Caco-2 (cell line): ENCODE measurements around the gene FEZ2. TPM values are rescaled to one million over a fixed set of nuclear protein-coding genes. Genes with fewer than 3 reads are reported as not detected.

ENCODE experiments used
- BruUV-seq: library from RNA; stranded (reverse); fragments of 400-500 nt; replicated peaks from 2 replicates; lab custom pipeline; 2021; lab: Mats Ljungman, UMichigan
- CTCF ChIA-PET: fragments of 300-600 bp; sonication (Branson Sonifier 250); formaldehyde crosslinking; loops from one replicate; lab custom pipeline; 2022; ENCODE audit warnings: antibody characterized with exemption; lab: Charles Lee
- POLR2A ChIA-PET: fragments of 300-600 bp; sonication (Branson Sonifier 250); formaldehyde crosslinking; loops from one replicate; lab custom pipeline; 2022; ENCODE audit warnings: antibody characterized with exemption; lab: Charles Lee
- DNase-seq, 2 experiments: peaks; one replicate each; pipeline versions ENCODE4 v3.0.0 to v3.0.0-alpha.2; 2020 to 2022
- H3K27me3 ChIP-seq: replicated peaks from 2 replicates; pipeline ENCODE4 v1.6.0; 2011; ENCODE audit warnings: low read length; ENCODE audit not compliant: control insufficient read depth, insufficient read depth
- H3K36me3 ChIP-seq: 2 replicates; pipeline ENCODE4 v1.5.1; 2011; ENCODE audit warnings: low read length; ENCODE audit not compliant: control insufficient read depth, insufficient read depth
- H3K4me1 ChIP-seq: fragments of 250-450 bp; sonication (Bioruptor Pico); 2 replicates; pipeline ENCODE4 v1.5.1; 2020; ENCODE audit warnings: mild to moderate bottlenecking
- H3K4me3 ChIP-seq: 2 replicates; pipeline ENCODE4 v1.5.1; 2011; ENCODE audit warnings: low read depth, mild to moderate bottlenecking, control low read depth, low read length
- H3K9me3 ChIP-seq: fragments of 250-450 bp; sonication (Bioruptor Pico); 2 replicates; pipeline ENCODE4 v1.5.1; 2020; ENCODE audit warnings: mild to moderate bottlenecking, moderate library complexity
- H3K27ac Mint-ChIP-seq: one replicate; pipeline ENCODE4 v1.8.0; 2022; ENCODE audit warnings: mixed read lengths; ENCODE audit not compliant: unreplicated experiment
- H3K27me3 Mint-ChIP-seq: one replicate; pipeline ENCODE4 v1.8.0; 2022; ENCODE audit warnings: mixed read lengths; ENCODE audit not compliant: insufficient read depth, unreplicated experiment
- H3K36me3 Mint-ChIP-seq: one replicate; pipeline ENCODE4 v1.8.0; 2022; ENCODE audit warnings: mild to moderate bottlenecking, mixed read lengths; ENCODE audit not compliant: insufficient read depth, unreplicated experiment
- H3K4me1 Mint-ChIP-seq: one replicate; pipeline ENCODE4 v1.8.0; 2022; ENCODE audit warnings: low read depth, mixed read lengths; ENCODE audit not compliant: unreplicated experiment
- H3K4me3 Mint-ChIP-seq: one replicate; pipeline ENCODE4 v1.8.0; 2022; ENCODE audit warnings: mild to moderate bottlenecking, moderate library complexity, mixed read lengths; ENCODE audit not compliant: unreplicated experiment
- H3K9me3 Mint-ChIP-seq: one replicate; pipeline ENCODE4 v1.8.0; 2022; ENCODE audit warnings: mixed read lengths; ENCODE audit not compliant: unreplicated experiment
- CTCF ChIP-seq, 2 experiments: fragments of 200-600 bp in 1 of 2; IDR thresholded peaks; 1 replicate in 1 of 2; 2 replicates in 1 of 2; pipeline versions ENCODE4 v1.5.1 to v1.8.0; 2011 to 2022; ENCODE audit warnings: antibody characterized with exemption in 1 of 2, control low read depth in 1 of 2, inconsistent platforms in 1 of 2, low read depth in 1 of 2, low read length in 1 of 2, mild to moderate bottlenecking in 1 of 2, moderate library complexity in 1 of 2; ENCODE audit not compliant: insufficient read depth in 1 of 2, severe bottlenecking in 1 of 2, unreplicated experiment in 1 of 2
- intact Hi-C: fragments of 100-400 bp; cut with micrococcal nuclease; formaldehyde crosslinking; loops from one replicate; pipeline ENCODE4 v1.10.0; 2022; ENCODE audit not compliant: unreplicated experiment
- total RNA-seq: library from RNA; stranded (reverse); gene quantifications from 2 replicates; pipeline ENCODE4 v1.2.3, GENCODE V29; 2022

The FEZ2 gene
- total RNA-seq, 1 experiment from 2014 or later = 55.8 TPM

- Histone ChIP-seq H3K9me3 (no peaks in the 10 kb centered on the region), H3K27me3 (no peaks in the 10 kb centered on the region), H3K36me3 (no peaks in the 10 kb centered on the region; the same call in 1 of the 2 replicates), H3K4me1 (peaks cover 8% of the 10 kb centered on the region; the same call in 1 of the 2 replicates), H3K4me3 (no peak overlapping the region)
- POLR2A ChIA-PET = no interaction called here
- Mint-ChIP-seq H3K36me3 (peaks cover 26% of the 10 kb centered on the region), H3K27me3 (no peaks in the 10 kb centered on the region), H3K4me1 (no peaks in the 10 kb centered on the region), H3K27ac (no peak overlapping the region), H3K4me3 (no peak overlapping the region), H3K9me3 (no peaks in the 10 kb centered on the region)
- TF ChIP-seq CTCF (IDR thresholded peaks at IDR 0.05; ENCODE audit: insufficient read depth in 1 of 2, low read depth in 1 of 2, low read length in 1 of 2, severe bottlenecking in 1 of 2, unreplicated experiment in 1 of 2) = no peak
- no peak for DNase-seq
- CTCF ChIA-PET = no interaction called here
- intact Hi-C loops = no loop called here
- BruUV-seq = no TSS peak
These were observed 56.8 kb downstream of the FEZ2 start for GRCh38 chr2:36540986-36541754.

- no peak overlapping the region for H3K4me3 ChIP-seq
- intact Hi-C loops = no loop called here
- peaks cover 11% of the 10 kb centered on the region for H3K36me3 Mint-ChIP-seq
- CTCF ChIA-PET = no interaction called here
- POLR2A ChIA-PET = no interaction called here
- no peaks in the 10 kb centered on the region; the same call in 1 of the 2 replicates for H3K36me3 ChIP-seq
- H3K27me3 ChIP-seq = no peaks in the 10 kb centered on the region
- no peaks in the 10 kb centered on the region for H3K9me3 Mint-ChIP-seq
- H3K27ac Mint-ChIP-seq = no peak overlapping the region
- BruUV-seq = TSS peak; percentile 12
- TF ChIP-seq CTCF (IDR thresholded peaks at IDR 0.05; ENCODE audit: insufficient read depth in 1 of 2, low read depth in 1 of 2, low read length in 1 of 2, severe bottlenecking in 1 of 2, unreplicated experiment in 1 of 2) = no peak
- H3K4me1 Mint-ChIP-seq = no peaks in the 10 kb centered on the region
- no peak for DNase-seq
- H3K4me3 Mint-ChIP-seq = no peak overlapping the region
- peaks cover 1% of the 10 kb centered on the region; the same call in 1 of the 2 replicates for H3K4me1 ChIP-seq
- no peaks in the 10 kb centered on the region for H3K27me3 Mint-ChIP-seq
- H3K9me3 ChIP-seq = no peaks in the 10 kb centered on the region
These were observed 58.3 kb downstream of the FEZ2 start for GRCh38 chr2:36539631-36540030.

GRCh38 chr2:36538335-36538734, 59.6 kb downstream of the FEZ2 start:
- no peak overlapping the region for H3K4me3 Mint-ChIP-seq

More at GRCh38 chr2:36538335-36538734, 59.6 kb downstream of the FEZ2 start:
- no peaks in the 10 kb centered on the region for H3K27me3 Mint-ChIP-seq
- H3K4me1 Mint-ChIP-seq = no peaks in the 10 kb centered on the region
- intact Hi-C loops = no loop called here
- POLR2A ChIA-PET = no interaction called here
- peak overlapping the region; percentile 5 for H3K27ac Mint-ChIP-seq
- Histone ChIP-seq H3K9me3 (no peaks in the 10 kb centered on the region), H3K4me1 (no peaks in the 10 kb centered on the region), H3K27me3 (no peaks in the 10 kb centered on the region), H3K36me3 (no peaks in the 10 kb centered on the region; the same call in 1 of the 2 replicates), H3K4me3 (no peak overlapping the region)
- no peak for DNase-seq
- BruUV-seq = no TSS peak
- no peaks in the 10 kb centered on the region for H3K9me3 Mint-ChIP-seq
- CTCF ChIA-PET = no interaction called here
- no peaks in the 10 kb centered on the region for H3K36me3 Mint-ChIP-seq
- no peak for TF ChIP-seq CTCF (IDR thresholded peaks at IDR 0.05; ENCODE audit: insufficient read depth in 1 of 2, low read depth in 1 of 2, low read length in 1 of 2, severe bottlenecking in 1 of 2, unreplicated experiment in 1 of 2)
